Right atrium auricular region (tissue), 2 donors: Measurements from ENCODE around the gene LSM6. TPM values are rescaled to one million over a fixed set of nuclear protein-coding genes. Genes with fewer than 3 reads are reported as not detected.

Source experiments
- DNase-seq: peaks from one replicate; pipeline ENCODE4 v3.0.0-alpha.2; 2019; ENCODE audit warnings: low spot score
- H3K27ac ChIP-seq, 2 donors: fragments of 200-600 bp; sonication (generic); 1 replicate in 1 of 2; 2 replicates in 1 of 2; pipeline ENCODE4 v1.5.1; 2016 to 2019
- H3K27me3 ChIP-seq, 2 donors: fragments of 200-600 bp; sonication (generic); one replicate each; pipeline versions ENCODE4 v1.5.1 to v1.6.0; 2017 to 2019
- H3K36me3 ChIP-seq: fragments of 200-600 bp; sonication (generic); one replicate; pipeline ENCODE4 v1.5.1; 2016
- H3K4me1 ChIP-seq, 2 donors: fragments of 200-600 bp; sonication (generic); one replicate each; pipeline versions ENCODE4 v1.5.1 to v1.6.0; 2017 to 2019
- H3K4me3 ChIP-seq, 2 donors: fragments of 200-600 bp; sonication (generic); 1 replicate in 1 of 2; 2 replicates in 1 of 2; pipeline ENCODE4 v1.5.1; 2017 to 2019; ENCODE audit warnings: mild to moderate bottlenecking in 1 of 2, moderate library complexity in 1 of 2
- H3K9me3 ChIP-seq, 2 donors: fragments of 200-600 bp; sonication (generic); one replicate each; pipeline ENCODE4 v1.5.1; 2019
- total RNA-seq, 2 donors: library from RNA; depleted of rRNA; stranded (reverse); fragments of >200 nt; gene quantifications; one replicate each; pipeline ENCODE4 v1.1.0, GENCODE V29; 2016
- TF ChIP-seq, protein P1 (sequence below), 2 donors: fragments of 200-600 bp; sonication (generic); IDR thresholded peaks; one replicate each; pipeline ENCODE4 v1.5.1; 2019; ENCODE audit warnings: antibody characterized with exemption in 2 of 2

LSM6 gene
- total RNA-seq, 2 donors from 2014 or later, result 15.0 TPM

DNA sequence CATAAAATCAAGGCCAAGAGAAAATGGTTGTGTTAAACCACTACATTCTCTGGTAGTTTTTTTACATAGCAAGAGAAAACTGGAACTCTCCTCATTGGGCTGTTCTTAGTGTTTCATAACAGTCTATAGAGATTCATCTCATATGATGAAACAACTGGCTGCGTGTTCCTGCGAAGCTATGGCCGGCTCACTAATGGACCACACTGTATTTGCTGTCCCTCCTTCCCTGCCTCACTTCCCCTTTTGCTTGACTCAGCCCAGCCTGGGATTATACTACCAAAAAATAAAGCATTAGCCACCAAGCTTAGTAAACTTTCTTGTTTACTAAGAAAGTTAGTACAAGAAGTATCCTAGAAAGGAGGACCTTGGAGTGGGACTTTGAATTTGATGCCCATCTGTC lies 31.6 kb upstream of the LSM6 start:
- TF ChIP-seq, protein P1, sequence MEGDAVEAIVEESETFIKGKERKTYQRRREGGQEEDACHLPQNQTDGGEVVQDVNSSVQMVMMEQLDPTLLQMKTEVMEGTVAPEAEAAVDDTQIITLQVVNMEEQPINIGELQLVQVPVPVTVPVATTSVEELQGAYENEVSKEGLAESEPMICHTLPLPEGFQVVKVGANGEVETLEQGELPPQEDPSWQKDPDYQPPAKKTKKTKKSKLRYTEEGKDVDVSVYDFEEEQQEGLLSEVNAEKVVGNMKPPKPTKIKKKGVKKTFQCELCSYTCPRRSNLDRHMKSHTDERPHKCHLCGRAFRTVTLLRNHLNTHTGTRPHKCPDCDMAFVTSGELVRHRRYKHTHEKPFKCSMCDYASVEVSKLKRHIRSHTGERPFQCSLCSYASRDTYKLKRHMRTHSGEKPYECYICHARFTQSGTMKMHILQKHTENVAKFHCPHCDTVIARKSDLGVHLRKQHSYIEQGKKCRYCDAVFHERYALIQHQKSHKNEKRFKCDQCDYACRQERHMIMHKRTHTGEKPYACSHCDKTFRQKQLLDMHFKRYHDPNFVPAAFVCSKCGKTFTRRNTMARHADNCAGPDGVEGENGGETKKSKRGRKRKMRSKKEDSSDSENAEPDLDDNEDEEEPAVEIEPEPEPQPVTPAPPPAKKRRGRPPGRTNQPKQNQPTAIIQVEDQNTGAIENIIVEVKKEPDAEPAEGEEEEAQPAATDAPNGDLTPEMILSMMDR (IDR thresholded peaks at IDR 0.05), result no peak
- Histone ChIP-seq H3K27me3 (no peaks in the 10 kb centered on the region), H3K27ac (no peak overlapping the region), H3K4me3 (no peak overlapping the region), H3K9me3 (no peaks in the 10 kb centered on the region), H3K4me1 (no peaks in the 10 kb centered on the region), H3K36me3 (no peaks in the 10 kb centered on the region)
- DNase-seq, result no peak

DNA sequence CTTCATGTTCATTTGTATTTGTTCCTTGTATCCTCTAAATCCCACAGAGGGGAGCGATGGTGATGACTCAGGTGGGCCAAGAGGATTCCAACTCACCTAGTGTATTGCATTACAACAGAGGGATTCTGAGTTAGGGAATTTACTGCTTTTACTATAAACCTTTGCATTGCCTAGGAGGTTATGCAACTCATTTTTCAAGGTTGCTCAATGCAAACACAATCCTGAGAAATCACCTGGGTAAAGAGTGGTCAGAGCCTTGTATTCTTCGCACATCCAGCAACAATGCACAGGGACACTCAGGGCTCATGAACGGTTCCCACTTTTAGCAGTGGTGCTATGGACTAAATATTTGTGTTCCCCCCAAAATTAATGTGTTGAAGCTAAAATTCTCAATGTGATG lies 28.6 kb upstream of the LSM6 start:
- TF ChIP-seq, protein P1 (IDR thresholded peaks at IDR 0.05), result no peak
- Histone ChIP-seq H3K9me3 (no peaks in the 10 kb centered on the region), H3K4me1 (no peaks in the 10 kb centered on the region), H3K4me3 (no peak overlapping the region), H3K27me3 (no peaks in the 10 kb centered on the region), H3K36me3 (no peaks in the 10 kb centered on the region), H3K27ac (no peak overlapping the region)
- no peak for DNase-seq

GRCh38 chr4:146148021-146148420 lies 27.5 kb upstream of the LSM6 start:
- no peaks in the 10 kb centered on the region for H3K4me1 ChIP-seq
- no peaks in the 10 kb centered on the region for H3K9me3 ChIP-seq
- TF ChIP-seq, protein P1 (IDR thresholded peaks at IDR 0.05), result no peak
- no peak overlapping the region for H3K4me3 ChIP-seq
- no peaks in the 10 kb centered on the region for H3K36me3 ChIP-seq
- H3K27me3 ChIP-seq, result no peaks in the 10 kb centered on the region
- no peak overlapping the region for H3K27ac ChIP-seq
- DNase-seq, result no peak

DNA sequence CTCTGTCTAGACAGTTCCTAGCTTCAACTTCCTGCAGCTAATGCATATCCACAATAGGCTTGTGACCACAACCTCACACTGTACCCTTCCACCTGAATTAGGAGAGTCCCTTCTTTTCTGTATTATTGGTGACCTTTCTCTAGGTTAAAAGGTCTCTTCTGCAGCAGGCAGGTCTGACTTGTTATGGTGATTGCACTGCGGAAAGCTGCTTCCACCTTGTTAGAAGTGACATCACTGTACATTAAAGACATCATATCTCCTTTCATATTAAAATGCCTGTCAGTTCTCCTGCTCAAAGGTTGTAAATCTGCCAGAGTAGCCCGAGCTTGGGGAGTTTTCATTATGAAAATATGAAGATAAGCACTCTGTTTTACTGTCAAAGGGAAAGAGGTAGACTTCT lies 21.5 kb upstream of the LSM6 start:
- DNase-seq, result no peak
- H3K36me3 ChIP-seq, result no peaks in the 10 kb centered on the region
- H3K9me3 ChIP-seq, result peaks cover 0 to 9% of the 10 kb centered on the region in 2 donors
- TF ChIP-seq, protein P1 (IDR thresholded peaks at IDR 0.05), result no peak
- H3K27ac ChIP-seq, result no peak overlapping the region
- H3K27me3 ChIP-seq, result no peaks in the 10 kb centered on the region
- no peaks in the 10 kb centered on the region for H3K4me1 ChIP-seq
- H3K4me3 ChIP-seq, result no peak overlapping the region

- Histone ChIP-seq H3K27me3 (no peaks in the 10 kb centered on the region), H3K36me3 (no peaks in the 10 kb centered on the region), H3K9me3 (peaks cover 0 to 9% of the 10 kb centered on the region in 2 donors), H3K4me3 (no peak overlapping the region), H3K4me1 (no peaks in the 10 kb centered on the region), H3K27ac (no peak overlapping the region)
- TF ChIP-seq, protein P1 (IDR thresholded peaks at IDR 0.05), result no peak
- DNase-seq, result no peak
These were observed 20.3 kb upstream of the LSM6 start for GRCh38 chr4:146155152-146155724.
